ENCODE results near the gene SNX8. TPM values are rescaled to one million over a fixed set of nuclear protein-coding genes. Genes with fewer than 3 reads are reported as not detected.
"Not testable (repeated sequence)": the region's sequence is repeated elsewhere in the genome, so short reads cannot be mapped to it uniquely, and the experiment has no call there.

The SNX8 gene
- polyA plus RNA-seq, 1 donor, result 29.4 TPM

DNA sequence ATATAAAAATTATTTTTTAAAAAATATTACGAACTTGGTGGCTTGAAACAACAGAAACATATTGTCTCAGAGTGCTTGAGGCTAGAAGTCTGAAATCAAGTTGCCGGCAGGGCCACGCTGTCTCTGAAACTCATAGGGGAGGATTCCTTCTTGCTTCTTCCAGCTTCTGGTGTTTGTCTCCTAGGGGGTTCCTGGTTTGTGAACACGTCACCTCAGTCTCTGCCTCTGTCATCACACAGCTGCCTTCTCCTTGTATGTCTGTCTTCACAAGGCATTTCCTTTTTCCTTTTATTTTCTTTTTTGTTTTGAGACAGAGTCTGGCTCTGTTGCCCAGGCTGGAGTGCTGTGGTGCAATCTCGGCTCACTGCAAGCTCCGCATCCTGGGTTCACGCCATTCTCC lies 12.7 kb upstream of the SNX8 start:
- DNase-seq, result no peak

DNA sequence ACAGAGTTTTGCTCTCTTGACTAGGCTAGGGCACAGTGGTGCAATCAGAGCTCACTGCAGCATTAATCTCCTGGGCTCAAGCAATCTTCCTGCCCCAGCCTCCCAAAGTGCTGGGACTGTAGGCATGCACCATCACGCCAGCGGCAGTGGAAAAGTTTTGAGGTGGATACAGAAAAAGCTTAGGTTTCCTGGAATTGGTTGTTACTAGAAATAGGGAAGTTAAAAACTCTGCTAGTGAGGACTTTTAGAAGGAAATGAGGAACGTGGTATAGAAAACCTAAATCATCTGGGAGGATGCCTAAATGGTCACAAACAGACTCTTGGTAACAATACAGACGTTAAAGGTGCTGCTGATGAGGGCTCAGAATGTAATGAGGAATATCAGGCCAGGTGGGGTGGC lies 10.9 kb upstream of the SNX8 start:
- DNase-seq, result no peak

DNA sequence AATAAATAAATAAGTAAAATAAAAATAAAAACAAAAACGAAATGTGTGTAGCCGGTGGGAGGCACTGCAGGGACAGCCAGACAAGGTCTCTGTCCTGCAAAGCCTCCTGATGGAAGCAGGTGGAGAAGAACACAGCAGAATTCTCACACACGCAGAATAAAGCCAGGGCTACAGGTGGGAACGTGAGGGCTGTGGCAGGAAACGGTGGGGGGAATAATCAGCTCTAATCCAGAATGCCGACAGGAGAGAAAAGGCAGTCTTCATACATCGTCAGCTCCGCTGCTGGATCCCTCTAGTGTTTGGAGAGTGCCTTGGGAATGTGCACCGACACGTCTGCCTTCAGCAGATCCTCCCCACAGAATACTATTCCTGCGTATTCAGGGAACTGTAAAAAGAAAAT lies 6.8 kb upstream of the SNX8 start:
- no peak for DNase-seq

DNA sequence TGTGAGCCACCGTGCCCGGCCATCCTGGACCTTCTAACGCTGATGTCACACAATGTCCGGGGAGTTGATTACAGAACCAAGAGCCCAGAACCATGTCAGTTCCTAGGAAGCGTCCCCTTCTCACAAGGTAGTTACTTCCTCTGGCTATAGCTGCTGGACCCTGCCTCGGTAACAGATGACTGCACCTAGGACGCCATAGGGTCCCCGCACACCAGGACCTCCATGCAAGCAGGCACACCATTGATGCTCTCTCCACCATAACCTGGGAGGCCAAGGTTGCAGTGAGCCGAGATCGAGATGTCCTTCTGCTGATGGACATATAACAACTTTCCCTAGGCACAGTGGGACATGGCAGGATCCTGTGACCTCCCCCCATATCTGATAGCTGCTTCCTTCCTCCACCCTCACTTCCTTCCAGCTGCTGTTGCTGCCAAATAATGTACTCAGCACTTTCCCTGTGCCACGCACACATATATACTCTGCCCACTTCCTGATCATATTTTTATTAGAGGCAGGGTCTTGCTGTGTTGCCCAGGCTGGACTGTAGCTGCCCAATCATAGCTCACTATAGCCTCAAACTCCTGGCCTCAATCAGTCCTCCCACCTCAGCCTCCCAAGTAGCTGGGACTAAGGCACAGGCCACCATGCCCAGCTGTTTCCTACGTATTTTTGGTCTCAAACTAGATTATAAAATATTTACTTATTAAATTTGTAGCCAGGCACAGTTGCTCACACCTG lies 3.5 kb upstream of the SNX8 start:
- no peak for DNase-seq

DNA sequence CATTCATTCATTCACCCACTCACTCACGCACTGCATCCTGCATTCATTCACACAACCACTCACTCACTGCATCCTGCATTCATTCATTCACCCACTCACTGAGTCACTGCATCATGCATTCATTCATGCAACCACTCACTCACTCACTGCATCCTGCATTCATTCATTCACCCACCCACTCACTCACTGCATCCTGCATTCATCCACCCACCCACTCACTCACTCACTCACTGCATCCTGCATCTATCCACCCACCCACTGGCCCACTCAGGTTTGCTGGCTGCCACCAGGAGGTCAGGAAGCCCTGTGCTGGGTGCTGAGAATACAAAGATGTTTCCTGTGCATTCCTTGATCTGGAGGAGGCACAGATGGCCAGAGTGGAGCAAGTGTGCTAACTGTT lies 2.3 kb upstream of the SNX8 start:
- no peak for DNase-seq

DNA sequence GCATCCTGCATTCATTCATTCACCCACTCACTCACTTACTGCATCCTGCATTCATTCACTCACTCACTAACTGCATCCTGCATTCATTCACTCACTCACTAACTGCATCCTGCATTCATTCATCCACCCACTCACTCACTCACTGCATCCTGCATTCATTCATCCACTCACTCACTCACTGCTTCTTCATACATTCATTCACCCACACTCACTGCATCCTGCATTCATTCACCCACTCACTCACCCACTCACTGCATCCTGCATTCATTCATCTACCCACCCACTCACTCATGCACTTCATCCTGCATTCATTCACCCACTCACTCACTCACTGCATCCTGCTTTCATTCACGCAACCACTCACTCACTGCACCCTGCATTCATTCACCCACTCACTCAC lies 1.5 kb upstream of the SNX8 start:
- no peak for DNase-seq

DNA sequence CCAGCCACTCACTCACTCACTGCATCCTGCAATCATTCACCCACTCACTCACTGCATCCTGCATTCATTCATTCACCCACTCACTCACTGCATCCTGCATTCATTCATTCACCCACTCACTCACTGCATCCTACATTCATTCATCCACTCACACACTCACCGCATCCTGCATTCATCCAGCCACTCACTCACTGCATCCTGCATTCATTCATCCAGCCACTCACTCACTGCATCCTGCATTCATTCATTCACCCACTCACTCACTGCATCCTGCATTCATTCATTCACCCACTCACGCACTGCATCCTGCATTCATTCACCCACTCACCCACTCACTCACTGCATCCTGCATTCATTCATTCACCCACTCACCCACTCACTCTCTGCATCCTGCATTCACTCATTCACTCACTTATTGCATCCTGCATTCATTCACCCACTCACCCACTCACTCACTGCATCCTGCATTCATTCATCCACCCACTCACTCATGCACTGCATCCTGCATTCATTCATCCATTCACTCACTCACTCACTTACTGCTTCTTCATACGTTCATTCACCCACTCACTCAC lies 802 bp upstream of the SNX8 start:
- not testable (repeated sequence) for DNase-seq

DNA sequence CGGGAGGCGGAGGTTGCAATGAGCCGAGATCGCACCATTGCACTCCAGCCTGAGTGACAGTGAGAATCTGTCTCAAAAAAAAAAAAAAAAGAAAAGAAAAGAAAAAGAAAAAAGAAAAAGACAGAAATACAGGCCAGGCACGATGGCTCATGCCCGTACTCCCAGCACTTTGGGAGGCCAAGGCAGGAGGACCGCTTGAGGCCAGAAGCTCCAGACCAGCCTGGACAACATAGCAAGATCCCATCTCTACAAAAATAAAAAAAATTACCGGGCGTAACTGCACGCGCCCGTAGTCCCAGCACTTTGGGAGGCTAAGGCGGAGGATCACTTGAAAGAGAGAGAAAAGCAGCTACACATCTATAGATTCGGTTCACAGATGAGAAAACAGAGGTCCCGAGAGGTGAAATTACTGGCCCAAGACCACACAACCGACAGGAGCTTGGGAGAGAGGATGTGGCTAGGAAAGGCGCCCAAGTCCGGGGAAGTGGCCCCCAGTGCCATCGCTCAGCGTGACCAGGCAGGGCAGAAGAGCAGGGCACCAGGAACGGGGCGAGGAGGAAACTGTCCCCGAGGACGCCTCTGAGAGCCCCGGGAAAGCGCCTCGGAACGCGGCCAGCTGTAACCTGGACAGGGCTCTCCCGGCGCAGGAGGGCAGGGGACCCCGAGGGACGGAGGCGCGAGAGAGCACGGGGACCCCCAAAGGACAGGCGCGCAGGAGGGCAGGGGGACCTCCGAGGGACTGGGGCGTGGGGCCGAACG lies 612 bp downstream of the SNX8 start:
- no peak for DNase-seq

DNA sequence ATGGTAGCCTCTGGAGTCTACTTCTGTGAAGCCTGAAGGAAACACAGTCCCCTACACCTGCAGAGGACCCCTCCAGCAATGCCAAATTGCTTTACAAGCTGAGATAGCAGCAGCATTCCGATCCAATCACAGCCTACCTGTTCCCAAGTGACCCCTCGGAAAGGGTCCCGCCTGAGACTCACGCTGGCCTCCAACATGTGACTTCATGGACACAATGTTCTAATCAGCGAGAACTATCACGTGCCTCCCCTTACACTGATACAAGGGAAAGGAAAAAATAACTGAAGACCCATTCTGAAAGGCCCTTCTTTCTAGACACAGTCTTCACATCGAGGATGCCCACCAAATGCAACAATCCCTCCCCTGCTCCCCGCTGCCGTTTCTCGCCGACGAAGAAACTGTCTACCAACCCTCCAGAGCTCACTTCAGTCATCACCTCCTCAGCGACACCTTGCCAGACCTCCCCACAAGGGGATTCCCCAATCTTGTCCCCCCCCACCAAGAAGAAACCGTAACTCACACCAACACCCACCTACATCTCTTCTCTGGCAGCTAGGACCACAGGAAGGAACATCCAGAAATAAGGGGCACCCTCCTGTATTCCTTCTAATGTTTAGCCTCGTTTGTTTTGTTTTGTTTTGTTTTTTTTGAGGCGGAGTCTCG lies 1.8 kb downstream of the SNX8 start:
- no peak for DNase-seq

DNA sequence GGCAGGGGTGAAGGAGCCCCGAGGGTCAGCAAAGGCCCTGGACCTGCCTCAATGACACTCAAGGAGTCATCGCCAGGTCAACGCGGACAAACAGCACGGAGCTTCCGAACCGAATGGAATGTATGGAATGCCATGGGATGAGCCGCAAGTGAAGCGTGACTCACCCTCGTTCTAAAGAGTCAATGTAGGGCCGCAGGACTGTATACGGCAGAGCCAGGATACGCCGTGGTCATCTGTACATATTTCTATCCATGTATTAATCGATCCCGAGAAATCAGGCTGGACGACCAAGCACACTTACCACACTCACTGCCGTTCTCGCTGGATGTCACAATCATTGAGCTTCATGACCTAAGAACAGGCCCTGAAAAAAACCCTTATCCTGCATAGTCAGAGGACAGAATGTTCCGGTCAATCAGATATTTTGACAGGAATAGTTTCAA lies 4.3 kb downstream of the SNX8 start:
- DNase-seq, result no peak

DNA sequence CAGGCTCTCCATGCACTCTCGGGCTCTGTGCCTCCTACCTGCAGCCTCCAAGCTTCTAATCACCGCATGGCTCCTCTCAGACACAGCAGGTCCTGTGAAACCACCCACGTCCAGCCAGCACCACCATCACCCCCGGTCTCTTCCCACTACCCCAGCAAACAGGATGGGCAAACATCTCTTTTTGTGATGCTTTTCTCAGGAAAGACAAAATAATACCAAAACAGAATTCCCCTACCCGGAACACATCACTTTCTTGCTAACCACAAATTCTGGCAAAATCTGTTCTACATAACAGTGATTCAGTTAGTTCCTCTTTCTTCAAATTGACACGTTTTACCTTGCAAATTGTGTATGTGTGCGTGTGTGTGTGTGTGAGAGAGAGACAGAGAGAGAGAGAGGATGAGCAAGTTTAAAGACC lies 6.5 kb downstream of the SNX8 start:
- DNase-seq, result no peak

DNA sequence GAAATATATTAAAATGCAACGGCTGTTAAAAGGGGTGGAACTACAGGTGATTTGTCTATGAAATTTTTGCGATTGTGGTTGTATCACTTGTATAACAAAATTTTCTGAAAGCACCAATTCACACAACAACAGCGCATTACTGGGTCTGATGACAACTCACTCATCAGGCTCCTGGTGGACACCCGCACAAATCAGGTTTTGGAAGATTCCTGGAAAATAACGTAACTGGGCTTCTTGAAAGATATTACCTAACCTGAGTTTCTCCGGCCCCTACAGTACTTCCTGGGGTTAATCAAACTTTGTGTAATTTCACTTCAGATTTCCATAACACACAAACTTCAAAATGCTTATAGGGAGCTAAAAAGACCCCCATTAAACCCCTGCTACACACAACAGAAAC lies 7.6 kb downstream of the SNX8 start:
- DNase-seq, result no peak

DNA sequence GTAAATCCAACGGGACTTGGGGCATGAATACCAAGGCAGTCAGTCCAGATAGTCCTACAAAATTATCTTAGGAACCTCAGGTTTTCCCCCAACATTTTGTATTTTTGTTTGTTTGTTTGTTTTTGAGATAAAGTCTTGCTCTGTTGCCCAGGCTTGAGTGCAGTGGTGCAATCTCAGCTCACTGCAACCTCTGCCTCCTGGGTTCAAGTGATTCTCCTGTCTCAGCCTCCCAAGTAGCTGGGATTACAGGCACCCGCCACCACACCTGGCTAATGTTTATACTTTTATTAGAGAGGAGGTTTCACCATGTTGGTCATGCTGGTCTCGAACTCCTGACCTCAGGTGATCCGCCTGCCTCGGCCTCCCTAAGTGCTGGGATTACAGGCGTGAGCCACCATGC lies 9.0 kb downstream of the SNX8 start:
- not testable (repeated sequence) for DNase-seq

DNA sequence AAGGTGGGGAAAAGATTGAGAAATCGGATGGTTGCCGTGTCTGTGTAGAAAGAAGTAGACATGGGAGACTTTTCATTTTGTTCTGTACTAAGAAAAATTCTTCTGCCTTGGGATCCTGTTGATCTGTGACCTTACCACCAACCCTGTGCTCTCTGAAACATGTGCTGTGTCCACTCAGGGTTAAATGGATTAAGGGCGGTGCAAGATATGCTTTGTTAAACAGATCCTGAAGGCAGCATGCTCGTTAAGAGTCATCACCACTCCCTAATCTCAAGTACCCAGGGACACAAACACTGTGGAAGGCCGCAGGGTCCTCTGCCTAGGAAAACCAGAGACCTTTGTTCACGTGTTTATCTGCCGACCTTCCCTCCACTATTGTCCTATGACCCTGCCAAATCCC lies 10.7 kb downstream of the SNX8 start:
- DNase-seq, result not testable (repeated sequence)

DNA sequence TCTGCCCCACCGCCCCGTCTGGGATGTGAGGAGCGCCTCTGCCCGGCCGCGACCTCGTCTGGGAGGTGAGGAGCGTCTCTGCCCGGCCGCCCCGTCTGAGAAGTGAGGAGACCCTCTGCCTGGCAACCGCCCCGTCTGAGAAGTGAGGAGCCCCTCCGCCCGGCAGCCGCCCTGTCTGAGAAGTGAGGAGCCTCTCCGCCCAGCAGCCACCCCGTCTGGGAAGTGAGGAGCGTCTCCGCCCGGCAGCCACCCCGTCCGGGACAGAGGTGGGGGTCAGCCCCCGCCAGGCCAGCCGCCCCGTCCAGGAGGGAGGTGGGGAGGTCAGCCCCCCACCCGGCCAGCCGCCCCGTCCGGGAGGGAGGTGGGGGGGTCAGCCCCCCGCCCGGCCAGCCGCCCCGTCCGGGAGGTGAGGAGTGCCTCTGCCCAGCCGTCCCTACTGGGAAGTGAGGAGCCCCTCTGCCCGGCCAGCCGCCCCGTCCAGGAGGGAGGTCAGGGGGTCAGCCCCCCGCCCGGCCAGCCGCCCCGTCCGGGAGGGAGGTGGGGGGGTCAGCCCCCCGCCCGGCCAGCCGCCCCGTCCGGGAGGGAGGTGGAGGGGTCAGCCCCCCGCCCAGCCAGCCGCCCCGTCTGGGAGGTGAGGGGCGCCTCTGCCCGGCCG lies 11.4 kb downstream of the SNX8 start:
- not testable (repeated sequence) for DNase-seq

DNA sequence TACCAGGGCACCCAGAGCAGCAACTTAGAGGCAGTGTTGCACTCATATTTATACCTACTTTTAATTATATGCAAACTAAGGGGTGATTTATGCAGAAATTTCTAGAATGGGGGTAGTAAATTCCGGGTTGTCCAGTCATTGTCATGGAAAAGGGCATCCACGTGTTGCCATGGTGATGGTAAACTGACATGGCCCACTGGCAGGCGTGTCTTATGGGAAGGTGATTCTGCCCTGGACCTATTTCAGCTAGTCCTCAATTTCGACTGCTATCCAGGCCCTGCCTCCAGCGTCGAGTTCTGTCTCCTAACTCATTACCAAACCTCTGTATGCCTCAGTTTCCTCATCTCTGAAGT lies 12.8 kb downstream of the SNX8 start:
- DNase-seq, result no peak

DNA sequence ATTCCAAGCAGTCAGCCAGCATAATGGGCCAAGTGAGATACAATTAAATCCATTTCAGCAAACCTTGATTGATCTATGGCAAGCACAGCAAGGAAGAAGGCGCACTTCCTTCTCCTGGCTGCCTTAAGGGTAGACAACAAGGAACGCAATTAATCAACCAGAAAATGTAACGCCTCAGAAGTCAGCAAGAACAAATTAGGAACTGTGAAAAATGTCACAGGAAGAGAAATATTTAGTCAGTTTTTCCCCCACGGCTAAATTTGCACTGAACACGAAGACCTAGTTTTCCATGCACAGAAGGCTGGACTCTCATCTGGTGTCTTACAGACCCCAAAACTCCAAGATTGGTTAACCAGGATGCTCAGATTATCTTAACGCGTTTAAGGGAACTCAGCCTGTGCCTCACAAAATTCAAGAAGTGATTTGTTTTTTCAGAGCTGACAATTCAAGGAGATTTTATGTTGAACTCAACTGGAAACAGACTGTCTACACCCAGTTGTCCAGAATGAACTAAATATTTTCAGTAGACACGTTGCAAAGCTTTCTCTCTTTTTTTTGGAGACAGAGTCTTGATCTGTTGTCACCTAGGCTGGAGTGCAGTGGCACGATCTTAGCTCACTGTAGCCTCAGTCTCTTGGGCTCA lies 14.2 kb downstream of the SNX8 start:
- DNase-seq, result no peak

DNA sequence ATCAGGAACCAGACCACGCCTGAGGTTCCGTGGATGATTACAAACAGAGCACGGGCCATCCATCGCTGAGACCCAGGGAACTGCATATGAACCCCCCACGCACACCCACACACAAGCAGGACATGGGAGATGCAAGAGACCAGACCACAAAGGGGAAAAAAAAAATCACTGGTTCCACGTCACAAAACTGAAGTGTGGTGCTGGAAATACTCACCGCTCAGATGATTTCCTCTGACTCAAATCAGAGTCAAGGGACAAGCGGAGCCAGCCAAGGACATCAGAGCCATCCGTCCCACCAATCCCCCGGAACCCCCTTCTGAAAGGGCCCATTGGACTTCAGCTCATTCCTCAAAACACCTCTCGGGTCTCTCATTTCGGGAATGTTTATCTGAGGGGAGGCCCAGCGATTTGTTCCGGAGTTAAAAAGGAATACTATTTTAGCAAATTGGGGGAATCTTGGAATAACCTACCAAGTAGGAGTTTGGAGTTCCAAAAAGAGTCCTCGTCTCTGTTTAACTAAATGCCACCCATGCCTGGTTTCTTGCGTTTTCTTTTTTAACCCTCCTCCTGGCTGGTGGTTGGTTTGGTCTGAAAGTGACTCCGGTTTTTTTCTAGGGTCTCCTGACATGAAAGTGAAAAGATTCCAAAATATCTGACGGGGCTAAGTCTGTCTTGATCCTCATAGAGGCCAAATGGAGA lies 15.0 kb downstream of the SNX8 start:
- peak; percentile 40 for DNase-seq

DNA sequence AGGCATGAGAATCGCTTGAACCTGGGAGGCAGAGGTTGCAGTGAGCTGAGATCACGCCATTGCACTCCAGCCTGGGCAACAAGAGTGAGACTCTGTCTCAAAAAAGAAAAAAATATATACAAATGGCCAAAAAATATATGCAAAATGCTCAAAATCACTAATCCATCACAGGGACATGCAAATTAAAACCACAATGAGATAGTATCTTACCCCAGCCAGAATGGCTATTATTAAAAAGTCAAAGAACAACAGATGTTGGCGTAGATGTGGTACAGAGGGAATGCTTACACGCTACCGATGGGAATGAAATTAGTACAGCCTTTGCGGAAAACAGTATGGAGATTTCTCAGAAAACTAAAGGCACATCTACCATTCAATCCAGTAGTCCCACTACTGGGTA lies 17.4 kb downstream of the SNX8 start:
- no peak for DNase-seq

DNA sequence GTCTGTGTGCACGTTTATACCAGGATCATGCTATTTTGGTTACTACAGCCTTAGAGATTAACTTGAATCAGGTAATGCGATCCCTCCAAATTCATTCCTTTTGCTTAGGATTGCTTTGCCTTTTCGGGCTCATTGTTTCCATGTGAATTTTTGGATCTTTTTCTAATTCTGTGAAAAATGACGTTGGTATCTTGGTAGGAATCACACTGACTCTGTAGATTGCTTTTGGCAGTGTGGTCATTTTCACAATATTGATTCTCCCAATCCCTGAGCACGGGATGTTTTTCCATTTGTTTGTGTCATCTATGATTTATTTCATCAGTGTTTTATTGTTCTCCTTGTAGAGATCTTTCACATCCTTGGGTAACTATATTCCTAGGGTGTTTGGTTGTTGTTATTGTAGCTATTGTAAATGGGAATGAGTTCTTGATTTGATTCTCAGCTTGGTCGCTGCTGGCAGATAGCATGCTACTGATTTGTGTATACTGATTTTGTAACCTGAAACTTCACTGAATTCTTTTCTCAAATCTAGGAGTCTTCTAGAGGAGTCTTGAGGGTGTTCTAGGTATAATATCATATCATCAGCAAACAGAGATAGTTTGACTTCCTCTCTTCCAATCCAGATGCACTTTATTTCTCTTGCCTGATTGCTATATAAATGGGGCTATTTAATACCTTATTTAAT lies 18.2 kb downstream of the SNX8 start:
- DNase-seq, result no peak

DNA sequence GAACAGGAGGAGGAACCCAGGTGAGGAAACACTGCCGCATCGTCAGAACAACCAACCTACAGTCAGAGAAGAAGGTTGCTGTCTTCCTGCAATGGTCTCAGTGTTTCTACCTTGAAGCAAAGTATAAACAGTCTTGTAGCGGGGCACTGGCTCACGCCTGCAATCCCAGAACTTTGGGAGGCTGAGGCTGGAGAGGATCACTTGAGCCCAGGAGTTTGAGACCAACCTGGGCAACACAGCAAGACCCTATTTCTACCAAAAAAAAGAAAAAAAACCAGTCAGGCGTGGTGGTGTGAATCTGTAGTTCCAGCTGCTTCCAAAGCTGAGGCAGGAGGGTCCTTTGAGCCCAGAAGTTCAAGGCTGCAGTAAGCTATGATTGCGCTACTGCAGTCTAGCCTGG lies 23.4 kb downstream of the SNX8 start:
- DNase-seq, result no peak

Data from hindlimb muscle (tissue), 1 donor.